CD4-positive, alpha-beta T cell (primary cell): ENCODE measurements around the gene TEX19. TPM values are rescaled to one million over a fixed set of nuclear protein-coding genes. Genes with fewer than 3 reads are reported as not detected.

Source experiments
- ATAC-seq: fragments of 200-7000 bp; cut with Tn5 transposase; one replicate; pipeline ENCODE4 v1.10.0; 2022; ENCODE audit warnings: mild to moderate bottlenecking; ENCODE audit not compliant: poor library complexity
- CTCF ChIA-PET: fragments of 350-600 bp; sonication (Branson Sonifier 250); formaldehyde crosslinking; loops from one replicate; lab custom pipeline; 2021; ENCODE audit warnings: antibody characterized with exemption, inconsistent platforms; lab: Charles Lee
- POLR2A ChIA-PET: fragments of 350-600 bp; sonication (Branson Sonifier 250); formaldehyde crosslinking; loops from one replicate; lab custom pipeline; 2021; ENCODE audit warnings: antibody characterized with exemption, inconsistent platforms; lab: Charles Lee
- DNase-seq, 14 experiments: peaks; one replicate each; pipeline ENCODE4 v3.0.0-alpha.2; 2013 to 2020; ENCODE audit warnings: mixed read lengths in 2 of 14
- H3K27ac ChIP-seq, 2 donors: one replicate each; pipeline versions ENCODE4 v1.5.1 to v1.7.0; 2013; ENCODE audit warnings: low read length in 2 of 2, low read depth in 1 of 2, mild to moderate bottlenecking in 1 of 2
- H3K27me3 ChIP-seq, 2 experiments: 1 replicate in 1 of 2; 2 replicates in 1 of 2; pipeline versions ENCODE4 v1.6.1 to v1.7.0; 2013; ENCODE audit warnings: low read length in 2 of 2, control low read depth in 1 of 2, mild to moderate bottlenecking in 1 of 2, moderate library complexity in 1 of 2; ENCODE audit not compliant: insufficient read depth in 2 of 2, control insufficient read depth in 1 of 2
- H3K36me3 ChIP-seq: one replicate; pipeline ENCODE4 v1.6.1; 2013; ENCODE audit warnings: low read length, control low read depth; ENCODE audit not compliant: insufficient read depth
- H3K4me1 ChIP-seq: one replicate; pipeline ENCODE4 v1.6.1; 2013; ENCODE audit warnings: low read length, control low read depth; ENCODE audit not compliant: insufficient read depth
- H3K4me3 ChIP-seq: one replicate; pipeline ENCODE4 v1.5.1; 2013; ENCODE audit warnings: mild to moderate bottlenecking, low read length, moderate library complexity
- H3K9me3 ChIP-seq, 2 experiments: 1 replicate in 1 of 2; 2 replicates in 1 of 2; pipeline versions ENCODE4 v1.6.1 to v1.7.0; 2013; ENCODE audit warnings: low read length in 2 of 2, mild to moderate bottlenecking in 2 of 2, control low read depth in 1 of 2, moderate library complexity in 1 of 2; ENCODE audit not compliant: control insufficient read depth in 1 of 2, insufficient read depth in 1 of 2
- H3K27ac Mint-ChIP-seq: one replicate; pipeline ENCODE4 v1.8.0; 2020; ENCODE audit warnings: mixed read lengths
- H3K27me3 Mint-ChIP-seq: one replicate; pipeline ENCODE4 v1.8.0; 2021; ENCODE audit warnings: mixed read lengths
- H3K36me3 Mint-ChIP-seq: one replicate; pipeline ENCODE4 v1.8.0; 2021; ENCODE audit warnings: low read depth, mixed read lengths
- H3K4me1 Mint-ChIP-seq: one replicate; pipeline ENCODE4 v1.8.0; 2021; ENCODE audit warnings: low read depth, mixed read lengths
- H3K4me3 Mint-ChIP-seq: one replicate; pipeline ENCODE4 v1.8.0; 2020; ENCODE audit warnings: mild to moderate bottlenecking, mixed read lengths
- H3K9me3 Mint-ChIP-seq: one replicate; pipeline ENCODE4 v1.8.0; 2020; ENCODE audit warnings: mixed read lengths
- CTCF ChIP-seq: fragments of 200-600 bp; IDR thresholded peaks from one replicate; pipeline ENCODE4 v1.8.0; 2022; ENCODE audit warnings: antibody characterized with exemption, mild to moderate bottlenecking
- intact Hi-C, 2 experiments: fragments of 100-400 bp; cut with DNase I in 1 of 2; cut with micrococcal nuclease in 1 of 2; formaldehyde crosslinking; loops; one replicate each; pipeline versions ENCODE4 v1.15.1 to v1.9.0; 2023 to 2025; cut with DNase I, micrococcal nuclease
- total RNA-seq, 174 experiments: library from RNA in 2 of 174; stranded (reverse) in 2 of 174; gene quantifications; one replicate each; pipeline ENCODE4 v1.2.3 and lab custom pipeline; 2021 to 2026

TEX19 gene
- total RNA-seq, 2 experiments from 2014 or later: not detected

- H3K27ac ChIP-seq: no peak overlapping the region
- no peaks in the 10 kb centered on the region for H3K27me3 ChIP-seq
- peaks cover 22% of the 10 kb centered on the region for H3K36me3 ChIP-seq
- TF ChIP-seq CTCF: no peak
- H3K4me3 ChIP-seq: no peak overlapping the region
- no peak for DNase-seq
- H3K4me1 ChIP-seq: peaks cover 21% of the 10 kb centered on the region
- intact Hi-C loops: no loop called here
- H3K4me1 Mint-ChIP-seq: peaks cover 17% of the 10 kb centered on the region
- H3K36me3 Mint-ChIP-seq: peaks cover 34% of the 10 kb centered on the region
- H3K9me3 ChIP-seq: no peaks in the 10 kb centered on the region
- no peaks in the 10 kb centered on the region for H3K27me3 Mint-ChIP-seq
- POLR2A ChIA-PET: no interaction called here
- ATAC-seq: no peak
- H3K9me3 Mint-ChIP-seq: no peaks in the 10 kb centered on the region
- H3K27ac Mint-ChIP-seq: no peak overlapping the region
- CTCF ChIA-PET: no interaction called here
- no peak overlapping the region for H3K4me3 Mint-ChIP-seq
Measured at GRCh38 chr17:82399601-82400101, 40.6 kb downstream of the TEX19 start.

GRCh38 chr17:82400206-82400605, 41.2 kb downstream of the TEX19 start:
- DNase-seq (peak in 1 of 14 experiments; percentile 22), ATAC-seq (no peak)
- no peaks in the 10 kb centered on the region for H3K27me3 Mint-ChIP-seq
- H3K4me1 Mint-ChIP-seq: peaks cover 17% of the 10 kb centered on the region
- TF ChIP-seq CTCF: no peak
- ChIA-PET POLR2A (no interaction called here), CTCF (no interaction called here)
- no peak overlapping the region for H3K4me3 ChIP-seq
- H3K27ac Mint-ChIP-seq: no peak overlapping the region
- H3K36me3 ChIP-seq: peaks cover 22% of the 10 kb centered on the region
- intact Hi-C loops: no loop called here
- H3K9me3 ChIP-seq: no peaks in the 10 kb centered on the region
- H3K27me3 ChIP-seq: no peaks in the 10 kb centered on the region
- no peaks in the 10 kb centered on the region for H3K9me3 Mint-ChIP-seq
- peaks cover 31% of the 10 kb centered on the region for H3K36me3 Mint-ChIP-seq
- H3K4me1 ChIP-seq: peaks cover 21% of the 10 kb centered on the region
- H3K4me3 Mint-ChIP-seq: no peak overlapping the region
- no peak overlapping the region for H3K27ac ChIP-seq

- DNase-seq (peak in 13 of 14 experiments; percentile 12 to 77 (median 41)), ATAC-seq (peak; percentile 87)
- CTCF ChIA-PET: no interaction called here
- no peak overlapping the region for H3K27ac ChIP-seq
- no peaks in the 10 kb centered on the region for H3K9me3 Mint-ChIP-seq
- H3K4me1 Mint-ChIP-seq: peaks cover 17% of the 10 kb centered on the region
- peaks cover 22% of the 10 kb centered on the region for H3K36me3 ChIP-seq
- peak overlapping the region; percentile 30 for H3K4me3 ChIP-seq
- H3K4me3 Mint-ChIP-seq: peak overlapping the region; percentile 88
- no peak for TF ChIP-seq CTCF
- H3K9me3 ChIP-seq: no peaks in the 10 kb centered on the region
- POLR2A ChIA-PET: no interaction called here
- H3K27ac Mint-ChIP-seq: peak overlapping the region; percentile 40
- no peaks in the 10 kb centered on the region for H3K27me3 Mint-ChIP-seq
- intact Hi-C loops: no loop called here
- peaks cover 32% of the 10 kb centered on the region for H3K36me3 Mint-ChIP-seq
- H3K27me3 ChIP-seq: no peaks in the 10 kb centered on the region
- peaks cover 21% of the 10 kb centered on the region for H3K4me1 ChIP-seq
Measured at GRCh38 chr17:82400830-82401229, 41.8 kb downstream of the TEX19 start.
